Liver (tissue), 9 donors: ENCODE measurements around the gene RXFP2. TPM values are rescaled to one million over a fixed set of nuclear protein-coding genes. Genes with fewer than 3 reads are reported as not detected.

Experiments
- DNase-seq: peaks from one replicate; pipeline ENCODE4 v3.0.0-alpha.2; 2017; ENCODE audit warnings: low spot score
- H3K27ac ChIP-seq, 2 donors: one replicate each; pipeline ENCODE4 v1.7.0; 2013; ENCODE audit warnings: inconsistent platforms in 2 of 2, low read length in 2 of 2, control low read depth in 1 of 2, low read depth in 1 of 2, mild to moderate bottlenecking in 1 of 2
- H3K27me3 ChIP-seq, 4 donors: one replicate each; pipeline versions ENCODE4 v1.6.1 to v1.7.0; 2013; ENCODE audit warnings: low read length in 3 of 4, inconsistent platforms in 1 of 4, mild to moderate bottlenecking in 1 of 4, moderate library complexity in 1 of 4; ENCODE audit not compliant: control insufficient read depth in 4 of 4, insufficient read depth in 4 of 4
- H3K36me3 ChIP-seq, 4 donors: one replicate each; pipeline versions ENCODE4 v1.6.1 to v1.7.0; 2013; ENCODE audit warnings: low read length in 3 of 4, mild to moderate bottlenecking in 3 of 4, low read depth in 1 of 4, moderate library complexity in 1 of 4; ENCODE audit not compliant: control insufficient read depth in 4 of 4, insufficient read depth in 3 of 4
- H3K4me1 ChIP-seq, 4 donors: one replicate each; pipeline versions ENCODE4 v1.6.1 to v1.7.0; 2013; ENCODE audit warnings: low read length in 3 of 4, mild to moderate bottlenecking in 3 of 4, moderate library complexity in 1 of 4; ENCODE audit not compliant: control insufficient read depth in 4 of 4, insufficient read depth in 4 of 4
- H3K4me3 ChIP-seq, 3 donors: one replicate each; pipeline versions ENCODE4 v1.6.1 to v1.7.0; 2013; ENCODE audit warnings: low read length in 3 of 3, control low read depth in 1 of 3, low read depth in 1 of 3, mild to moderate bottlenecking in 1 of 3
- H3K9ac ChIP-seq, 2 donors: one replicate each; pipeline ENCODE4 v1.7.0; 2013; ENCODE audit warnings: low read length in 2 of 2, mild to moderate bottlenecking in 2 of 2, moderate library complexity in 2 of 2, control low read depth in 1 of 2, low read depth in 1 of 2
- H3K9me3 ChIP-seq, 4 donors: one replicate each; pipeline versions ENCODE4 v1.6.1 to v1.7.0; 2013; ENCODE audit warnings: low read length in 3 of 4; ENCODE audit not compliant: control insufficient read depth in 4 of 4
- CTCF ChIP-seq: fragments of 150-350 bp; IDR thresholded peaks from 2 replicates; pipeline ENCODE4 v1.5.1; 2017; ENCODE audit warnings: improper control_type of control experiment, low read depth, low read length; ENCODE audit not compliant: missing input control
- EGR1 ChIP-seq, 2 donors: IDR thresholded peaks; 2 replicates each; pipeline ENCODE4 v1.6.1; 2016 to 2018; ENCODE audit warnings: antibody characterized with exemption in 2 of 2, low read depth in 2 of 2
- FOXA1 ChIP-seq: IDR thresholded peaks from 2 replicates; pipeline ENCODE4 v1.6.1; 2016; ENCODE audit warnings: antibody characterized with exemption
- FOXA2 ChIP-seq: IDR thresholded peaks from 2 replicates; pipeline ENCODE4 v1.6.1; 2016; ENCODE audit warnings: antibody characterized with exemption
- GABPA ChIP-seq, 2 donors: IDR thresholded peaks in 1 of 2; conservative IDR thresholded peaks in 1 of 2; 2 replicates each; pipeline ENCODE4 v1.6.1; 2016; ENCODE audit warnings: antibody characterized with exemption in 2 of 2, mild to moderate bottlenecking in 1 of 2, moderate library complexity in 1 of 2
- HNF4A ChIP-seq, 2 donors: conservative IDR thresholded peaks; 2 replicates each; pipeline ENCODE4 v1.6.1; 2016; ENCODE audit warnings: antibody characterized with exemption in 2 of 2, mild to moderate bottlenecking in 2 of 2
- HNF4G ChIP-seq: IDR thresholded peaks from 2 replicates; pipeline ENCODE4 v1.6.1; 2016; ENCODE audit warnings: antibody characterized with exemption
- JUND ChIP-seq, 2 donors: IDR thresholded peaks; 2 replicates each; pipeline ENCODE4 v1.6.1; 2016; ENCODE audit warnings: antibody characterized with exemption in 2 of 2
- MAX ChIP-seq: IDR thresholded peaks from 2 replicates; pipeline ENCODE4 v1.6.1; 2016; ENCODE audit warnings: antibody characterized with exemption
- NR2F2 ChIP-seq: IDR thresholded peaks from 2 replicates; pipeline ENCODE4 v1.6.1; 2016; ENCODE audit warnings: antibody characterized with exemption
- RAD21 ChIP-seq, 2 donors: IDR thresholded peaks; 2 replicates each; pipeline ENCODE4 v1.6.1; 2016; ENCODE audit warnings: antibody characterized with exemption in 2 of 2, mild to moderate bottlenecking in 2 of 2
- REST ChIP-seq: IDR thresholded peaks from 2 replicates; pipeline ENCODE4 v1.6.1; 2016; ENCODE audit warnings: antibody characterized with exemption, mild to moderate bottlenecking
- RXRA ChIP-seq, 2 donors: IDR thresholded peaks; 2 replicates each; pipeline ENCODE4 v1.6.1; 2017 to 2018; ENCODE audit warnings: antibody characterized with exemption in 2 of 2, mild to moderate bottlenecking in 1 of 2
- SP1 ChIP-seq: IDR thresholded peaks from 2 replicates; pipeline ENCODE4 v1.6.1; 2018; ENCODE audit warnings: antibody characterized with exemption, mild to moderate bottlenecking
- TAF1 ChIP-seq: conservative IDR thresholded peaks from 2 replicates; pipeline ENCODE4 v1.6.1; 2016; ENCODE audit warnings: antibody characterized with exemption, mild to moderate bottlenecking
- YY1 ChIP-seq: IDR thresholded peaks from 2 replicates; pipeline ENCODE4 v1.6.1; 2016; ENCODE audit warnings: antibody characterized with exemption, mild to moderate bottlenecking
- WGBS: extraction: QIAGEN DNeasy Blood & Tissue Kit; methylation state at CpG from one replicate; pipeline ENCODE4 v1.1.7; 2013; 5-methylcytosine and 5-hydroxymethylcytosine counted together
- polyA plus RNA-seq, 2 donors: library from polyadenylated mRNA; stranded (reverse) in 1 of 2; unstranded in 1 of 2; fragments of 200-250 nt in 1 of 2; fragments of >200 nt in 1 of 2; fragmentation: Nextera tagmentation in 1 of 2; extraction: Ambion mirVana in 1 of 2; gene quantifications; one replicate each; pipeline versions ENCODE4 v1.2.1 to v1.2.3, GENCODE V29; 2013 to 2015
- total RNA-seq, 2 donors: library from RNA; depleted of rRNA; stranded (reverse); fragments of >200 nt; gene quantifications; one replicate each; pipeline ENCODE4 v1.2.3, GENCODE V29; 2014
- TF ChIP-seq, protein P1 (sequence below): IDR thresholded peaks from 2 replicates; pipeline ENCODE4 v1.6.1; 2016; ENCODE audit warnings: antibody characterized with exemption
- TF ChIP-seq, protein P2 (sequence below): IDR thresholded peaks from 2 replicates; pipeline ENCODE4 v1.6.1; 2016; ENCODE audit warnings: antibody characterized with exemption
- donor health status: healthy.
- donor health status: healthy.
- donor health status: healthy.
- donor health status: healthy.
- donor health status: healthy.

RXFP2 gene
- total and polyA plus RNA-seq, 4 donors = not detected

DNA sequence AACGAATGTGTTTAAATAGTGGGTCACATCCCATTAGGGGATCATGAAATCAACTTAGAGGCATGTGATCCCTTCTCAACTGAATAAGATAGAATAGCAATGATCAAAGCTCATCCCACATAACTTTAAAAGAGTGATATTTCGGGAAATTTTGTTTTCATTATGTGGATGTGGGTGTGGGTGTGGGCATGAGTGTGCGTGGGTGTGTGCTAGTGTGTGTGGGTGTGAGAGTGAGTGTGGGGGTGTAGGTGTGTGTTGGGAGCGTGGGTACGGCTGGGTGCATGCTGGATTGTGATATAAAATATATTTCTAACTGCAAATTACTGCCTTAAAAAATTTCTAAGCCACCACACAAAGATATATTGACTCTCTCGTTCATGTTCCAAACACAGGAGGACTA, 15.9 kb downstream of the RXFP2 start (continued):
- TF ChIP-seq YY1 (no peak), GABPA (IDR thresholded peaks at IDR 0.05 in 1 of 2, conservative IDR thresholded peaks at IDR 0.05 in 1 of 2) (no peak), CTCF (no peak), HNF4G (no peak)
- TF ChIP-seq, protein P1, sequence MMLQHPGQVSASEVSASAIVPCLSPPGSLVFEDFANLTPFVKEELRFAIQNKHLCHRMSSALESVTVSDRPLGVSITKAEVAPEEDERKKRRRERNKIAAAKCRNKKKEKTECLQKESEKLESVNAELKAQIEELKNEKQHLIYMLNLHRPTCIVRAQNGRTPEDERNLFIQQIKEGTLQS = no peak

- Histone ChIP-seq H3K27me3 (peaks cover 0 to 13% (median 6%) of the 10 kb centered on the region in 4 donors), H3K4me3 (no peak overlapping the region), H3K27ac (no peak overlapping the region), H3K9ac (no peak overlapping the region), H3K4me1 (no peaks in the 10 kb centered on the region), H3K9me3 (no peaks in the 10 kb centered on the region), H3K36me3 (no peaks in the 10 kb centered on the region)
- DNase-seq = no peak
- TF ChIP-seq YY1 = no peak
- no peak for TF ChIP-seq SP1
- no peak for TF ChIP-seq FOXA1
- no peak for TF ChIP-seq EGR1 (IDR thresholded peaks at IDR 0.05; ENCODE audit: low read depth in 2 of 2)
- TF ChIP-seq GABPA (IDR thresholded peaks at IDR 0.05 in 1 of 2, conservative IDR thresholded peaks at IDR 0.05 in 1 of 2) = no peak
- TF ChIP-seq HNF4A (conservative IDR thresholded peaks at IDR 0.05) = no peak
- TF ChIP-seq TAF1 = no peak
- no peak for TF ChIP-seq RAD21 (IDR thresholded peaks at IDR 0.05)
- TF ChIP-seq HNF4G = no peak
- TF ChIP-seq CTCF = no peak
- no peak for TF ChIP-seq REST
- TF ChIP-seq, protein P2, sequence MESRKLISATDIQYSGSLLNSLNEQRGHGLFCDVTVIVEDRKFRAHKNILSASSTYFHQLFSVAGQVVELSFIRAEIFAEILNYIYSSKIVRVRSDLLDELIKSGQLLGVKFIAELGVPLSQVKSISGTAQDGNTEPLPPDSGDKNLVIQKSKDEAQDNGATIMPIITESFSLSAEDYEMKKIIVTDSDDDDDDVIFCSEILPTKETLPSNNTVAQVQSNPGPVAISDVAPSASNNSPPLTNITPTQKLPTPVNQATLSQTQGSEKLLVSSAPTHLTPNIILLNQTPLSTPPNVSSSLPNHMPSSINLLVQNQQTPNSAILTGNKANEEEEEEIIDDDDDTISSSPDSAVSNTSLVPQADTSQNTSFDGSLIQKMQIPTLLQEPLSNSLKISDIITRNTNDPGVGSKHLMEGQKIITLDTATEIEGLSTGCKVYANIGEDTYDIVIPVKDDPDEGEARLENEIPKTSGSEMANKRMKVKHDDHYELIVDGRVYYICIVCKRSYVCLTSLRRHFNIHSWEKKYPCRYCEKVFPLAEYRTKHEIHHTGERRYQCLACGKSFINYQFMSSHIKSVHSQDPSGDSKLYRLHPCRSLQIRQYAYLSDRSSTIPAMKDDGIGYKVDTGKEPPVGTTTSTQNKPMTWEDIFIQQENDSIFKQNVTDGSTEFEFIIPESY = no peak
- TF ChIP-seq MAX = no peak
- TF ChIP-seq RXRA (IDR thresholded peaks at IDR 0.05) = no peak
- no peak for TF ChIP-seq FOXA2
- TF ChIP-seq, protein P1 = no peak
- no peak for TF ChIP-seq JUND (IDR thresholded peaks at IDR 0.05)
- no peak for TF ChIP-seq NR2F2
- 83% methylated on average over 5 of the region's 5 CpGs for WGBS
These were observed 16.5 kb downstream of the RXFP2 start for GRCh38 chr13:31755803-31756212.
